Tibial nerve (tissue), 4 donors: Measurements from ENCODE around the gene INTS3.

Experiments used
- CTCF ChIP-seq, 5 experiments: fragments of 200-600 bp in 3 of 5; fragments of 450-650 bp in 2 of 5; sonication (generic) in 3 of 5; IDR thresholded peaks; one replicate each; pipeline ENCODE4 v1.5.1; 2016 to 2019; ENCODE audit warnings: antibody characterized with exemption in 5 of 5, mild to moderate bottlenecking in 3 of 5, moderate library complexity in 2 of 5
- EP300 ChIP-seq, 2 donors: sonication (generic); formaldehyde crosslinking; IDR thresholded peaks; one replicate each; pipeline ENCODE4 v1.6.1; 2017; ENCODE audit warnings: antibody characterized with exemption in 2 of 2, mild to moderate bottlenecking in 1 of 2

- no peak for TF ChIP-seq CTCF (IDR thresholded peaks at IDR 0.05)
- no peak for TF ChIP-seq EP300 (IDR thresholded peaks at IDR 0.05)
Measured at GRCh38 chr1:153698923-153699714, 28.7 kb upstream of the INTS3 start.
